Right kidney (tissue), 1 donor: ENCODE data around the gene NKAIN2.
"Not testable (repeated sequence)": the region's sequence is repeated elsewhere in the genome, so short reads cannot be mapped to it uniquely, and the experiment has no call there.

Experiments
- DNase-seq: peaks from one replicate; pipeline ENCODE4 v3.0.0-alpha.2; 2016

Gene NKAIN2

DNA sequence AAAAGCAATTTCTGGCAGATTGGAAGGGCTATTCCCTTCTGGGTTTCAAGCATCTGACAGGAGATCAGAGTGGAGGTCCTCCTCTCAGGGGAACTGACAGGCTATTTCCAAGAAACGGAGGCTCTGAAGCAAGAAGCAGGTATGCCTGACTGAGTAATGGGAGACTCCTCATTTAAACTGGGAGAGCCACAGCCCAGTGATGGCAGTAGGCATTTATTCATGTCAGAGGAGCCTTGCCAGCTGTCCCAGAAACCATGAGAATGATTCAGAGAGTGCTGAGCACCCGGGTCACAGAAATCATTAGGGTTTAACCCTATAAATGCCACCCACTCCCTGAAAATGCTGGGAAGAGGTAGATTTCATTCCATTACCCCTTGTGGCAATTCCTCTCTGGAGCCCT is 911.1 kb downstream of the NKAIN2 start:
- no peak for DNase-seq

DNA sequence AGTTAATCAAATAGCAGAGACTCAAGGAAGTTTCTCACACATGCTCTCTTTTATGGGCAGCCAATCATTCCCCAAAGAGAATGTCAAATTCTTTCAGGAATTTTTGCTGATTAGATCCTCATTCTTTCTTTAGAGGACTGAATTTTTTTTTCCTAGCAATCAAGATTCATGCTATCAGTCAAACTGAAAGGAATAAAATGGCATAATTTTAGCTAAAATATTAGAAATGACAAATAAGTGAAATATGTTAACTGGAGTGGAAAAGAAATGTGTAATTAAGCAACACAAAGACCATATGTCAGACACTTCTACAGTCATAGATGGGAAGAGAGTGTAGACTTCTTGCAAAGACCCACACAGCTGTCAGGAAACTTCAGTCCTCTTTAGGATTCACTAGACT is 916.2 kb downstream of the NKAIN2 start:
- DNase-seq: no peak

DNA sequence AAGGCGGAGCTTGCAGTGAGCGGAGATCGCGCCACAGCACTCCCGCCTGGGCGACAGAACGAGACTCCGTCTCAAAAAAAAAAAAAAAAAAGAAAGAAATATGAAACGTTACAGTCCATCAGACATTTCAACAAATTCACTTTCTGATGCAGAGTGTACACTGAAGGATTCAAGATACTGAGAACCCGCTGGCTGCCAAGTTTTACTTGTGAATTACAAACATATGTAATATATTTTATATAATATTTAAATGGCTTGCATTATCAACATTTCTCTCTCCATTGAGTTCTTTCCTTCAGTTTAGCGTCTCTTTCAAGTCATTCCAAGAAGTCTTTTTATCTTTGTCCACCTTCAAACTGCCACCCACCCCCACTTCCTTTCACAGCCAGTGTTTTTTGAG is 917.7 kb downstream of the NKAIN2 start:
- DNase-seq: no peak

DNA sequence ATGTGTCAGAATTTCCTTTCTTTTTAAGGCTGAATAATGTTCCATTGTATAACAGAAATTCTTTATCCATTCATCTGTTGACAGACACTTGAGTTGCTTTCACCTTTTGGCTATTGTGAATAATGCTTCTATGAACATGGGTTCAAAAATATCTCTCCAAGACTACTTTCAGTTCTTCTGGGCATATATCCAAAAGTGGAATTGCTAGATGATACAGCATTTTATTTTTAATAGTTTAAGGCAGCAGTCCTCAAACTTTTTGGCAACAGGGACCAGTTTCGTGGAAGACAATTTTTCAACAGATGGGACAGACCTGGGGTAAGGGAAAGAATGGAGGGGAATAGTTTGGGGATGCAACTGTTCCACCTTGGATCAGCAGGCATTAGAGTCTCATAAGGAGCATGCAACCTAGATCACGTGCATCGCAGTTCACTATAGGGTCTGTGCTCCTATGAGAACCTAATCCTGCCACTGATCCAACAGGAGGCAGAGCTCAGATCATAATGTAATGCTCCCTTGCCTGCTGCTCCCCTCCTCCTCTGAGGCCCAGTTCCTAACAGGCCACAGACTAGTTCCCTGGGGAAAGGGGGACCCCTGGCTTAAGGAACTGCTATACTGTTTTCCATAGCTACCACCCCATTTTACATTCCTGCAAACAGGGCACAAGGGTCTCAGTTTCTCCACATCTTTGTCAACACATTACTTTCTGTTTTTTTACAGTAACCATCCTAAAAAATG is 918.6 kb downstream of the NKAIN2 start:
- DNase-seq: no peak

DNA sequence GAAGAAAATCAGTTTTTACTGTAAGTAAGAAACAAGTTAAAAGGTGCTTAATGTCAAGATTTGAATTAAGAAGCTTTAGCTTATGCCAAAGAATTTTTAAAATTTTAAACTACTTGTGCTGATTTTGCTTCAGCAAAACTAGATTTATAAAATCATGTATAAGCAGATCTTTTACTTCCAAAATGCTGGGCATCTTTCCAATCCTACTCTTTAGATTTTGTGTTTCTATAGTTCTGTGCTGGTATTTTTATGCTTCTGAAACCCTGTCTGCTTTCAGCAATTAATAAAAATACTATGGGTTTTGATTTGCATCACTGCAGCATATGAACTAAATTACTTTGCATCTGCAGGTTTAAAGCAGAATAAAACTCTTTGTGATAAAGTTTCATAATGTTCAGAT is 920.0 kb downstream of the NKAIN2 start:
- DNase-seq: no peak

DNA sequence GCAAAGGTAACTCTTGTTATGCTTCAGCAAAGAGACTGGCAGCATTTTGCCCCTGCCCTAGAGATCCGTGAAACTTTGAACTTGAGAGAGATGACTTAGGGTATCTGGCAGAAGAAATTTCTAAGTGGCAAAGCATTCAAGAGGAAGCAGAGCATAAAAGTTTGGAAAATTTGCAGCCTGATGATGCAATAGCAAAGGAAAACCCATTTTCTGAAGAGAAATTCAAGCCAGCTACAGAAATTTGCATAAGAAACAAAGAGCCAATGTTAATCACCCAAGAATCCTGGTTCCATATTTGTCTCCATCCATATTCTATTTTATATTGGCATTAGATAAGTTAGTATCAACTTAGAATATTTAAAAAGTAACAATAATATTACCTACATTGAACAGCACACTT is 934.1 kb downstream of the NKAIN2 start:
- DNase-seq: not testable (repeated sequence)

DNA sequence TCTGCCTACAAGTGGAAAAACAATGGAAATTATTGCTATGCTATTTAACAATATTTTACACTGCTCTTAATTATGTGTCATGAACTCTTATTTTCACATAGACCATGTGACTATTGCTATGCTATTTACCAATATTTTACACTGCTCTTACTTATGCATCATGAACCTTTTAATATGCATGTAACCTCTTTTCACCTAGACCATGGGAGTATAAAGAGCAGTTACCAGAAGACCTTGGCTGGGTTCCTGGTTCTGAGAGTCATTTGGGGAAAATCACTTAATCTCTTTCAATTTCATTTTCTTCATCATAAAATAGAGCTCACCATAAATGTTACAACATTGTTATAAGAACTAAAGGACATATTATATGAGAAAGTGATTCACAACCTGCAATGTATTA is 934.8 kb downstream of the NKAIN2 start:
- no peak for DNase-seq

DNA sequence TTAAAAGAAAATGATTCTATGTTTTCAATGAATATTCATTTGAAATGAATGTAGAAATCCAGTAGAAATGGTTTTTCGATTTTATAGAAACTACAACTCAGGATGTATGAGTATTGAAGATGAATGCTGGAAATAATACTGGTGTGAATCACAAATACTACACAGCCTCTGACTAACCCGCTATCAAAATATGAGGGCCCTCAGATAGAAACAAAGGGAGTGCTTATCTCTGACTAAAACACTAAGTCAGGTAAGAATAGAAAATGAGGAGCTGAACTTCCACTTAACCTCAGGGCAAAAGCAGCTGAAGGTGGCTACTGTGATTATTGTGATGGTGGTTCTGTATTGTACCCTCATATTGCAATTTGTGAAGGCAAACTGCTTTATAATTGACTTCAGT is 937.7 kb downstream of the NKAIN2 start:
- DNase-seq: no peak

DNA sequence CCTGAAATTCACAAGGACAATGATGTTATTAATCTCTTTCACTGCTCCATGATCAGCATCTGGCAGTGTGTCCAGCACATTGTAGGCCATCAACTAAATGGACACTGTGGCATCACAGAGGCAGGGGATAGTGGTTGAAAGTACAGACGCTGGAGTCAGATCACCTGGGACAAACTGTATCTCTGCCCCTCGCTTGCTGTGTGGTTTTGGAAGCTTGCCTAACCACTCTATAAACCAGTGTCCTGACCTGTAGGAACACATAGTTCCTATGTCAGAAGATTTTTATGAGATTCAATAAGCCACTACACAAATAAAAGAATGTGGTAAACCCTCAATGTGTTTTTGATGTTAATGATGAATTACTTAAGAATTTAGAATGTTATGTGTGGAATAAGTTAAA is 939.3 kb downstream of the NKAIN2 start:
- no peak for DNase-seq

DNA sequence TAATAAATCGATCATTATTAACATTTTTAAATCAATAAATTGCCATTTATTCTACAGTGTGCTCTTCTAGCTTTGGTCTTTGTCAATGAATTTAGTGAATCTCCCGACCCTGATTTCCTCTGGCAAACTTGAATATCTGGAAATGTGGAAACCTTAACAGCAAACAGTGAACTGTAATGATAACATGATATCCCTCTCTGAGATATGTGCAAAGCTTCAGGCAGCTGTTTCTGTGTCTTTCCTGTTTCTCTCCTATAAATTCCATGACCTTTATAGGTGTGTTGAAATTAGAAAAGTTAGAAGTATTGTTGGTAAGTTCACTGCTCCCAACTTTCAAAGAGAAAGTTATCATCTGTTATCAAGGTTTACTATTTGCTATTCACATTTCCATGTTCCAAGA is 939.8 kb downstream of the NKAIN2 start:
- no peak for DNase-seq

DNA sequence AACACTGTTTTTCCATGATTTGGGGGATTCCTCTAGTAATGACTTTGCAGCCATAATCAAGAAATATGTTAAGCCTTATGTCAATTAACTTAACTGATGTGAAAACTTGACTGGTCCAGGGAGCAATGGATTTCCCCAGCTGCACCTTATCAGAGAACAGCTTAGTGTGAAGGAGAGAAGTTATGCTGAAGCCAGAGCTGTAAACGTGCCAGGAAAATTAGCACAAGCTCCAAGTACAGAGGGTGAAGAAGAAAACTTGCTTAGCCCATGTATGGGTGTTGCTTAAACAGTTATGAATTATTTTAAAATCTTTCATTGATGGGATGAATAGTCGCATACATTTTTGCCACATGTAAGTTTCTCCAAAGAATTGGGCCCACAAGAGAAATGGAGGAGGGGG is 943.7 kb downstream of the NKAIN2 start:
- DNase-seq: no peak

DNA sequence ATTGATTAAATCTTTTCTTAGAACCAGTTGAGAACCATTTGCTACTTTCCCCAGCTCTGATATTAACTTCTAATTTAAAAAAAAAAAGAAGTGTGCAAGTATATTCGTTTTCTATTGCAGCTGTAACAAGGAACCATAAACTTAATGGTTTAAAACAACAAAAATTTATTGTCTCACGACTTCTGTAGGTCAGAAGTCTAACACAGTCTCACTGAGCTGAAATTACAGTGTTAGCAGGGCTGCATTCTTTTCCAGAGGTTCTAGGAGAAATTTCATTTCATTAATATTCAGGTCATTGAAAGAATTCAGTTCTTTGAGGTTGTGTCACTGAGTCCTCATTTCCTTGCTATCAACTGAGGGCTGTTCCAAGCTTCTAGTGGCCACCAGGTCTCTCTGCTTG is 945.1 kb downstream of the NKAIN2 start:
- DNase-seq: no peak

DNA sequence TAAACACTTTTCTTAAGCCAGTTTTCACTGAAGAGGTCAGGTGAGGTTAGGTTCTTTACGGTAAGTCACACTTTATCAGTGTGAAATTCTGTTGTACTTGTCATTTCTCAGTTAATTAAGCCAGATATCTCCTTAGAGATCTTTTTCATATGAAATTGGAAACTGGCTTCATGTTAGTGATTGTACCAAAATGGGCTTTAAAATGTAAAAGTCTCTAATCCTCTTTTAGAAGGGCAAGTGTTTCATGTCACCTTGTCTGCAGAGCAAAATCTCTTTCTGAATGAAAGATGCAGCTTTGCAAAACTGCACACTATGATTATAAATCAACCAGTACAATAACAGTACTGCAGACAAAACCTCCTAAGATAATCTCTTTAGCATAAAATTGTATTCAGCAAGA is 949.3 kb downstream of the NKAIN2 start:
- no peak for DNase-seq

DNA sequence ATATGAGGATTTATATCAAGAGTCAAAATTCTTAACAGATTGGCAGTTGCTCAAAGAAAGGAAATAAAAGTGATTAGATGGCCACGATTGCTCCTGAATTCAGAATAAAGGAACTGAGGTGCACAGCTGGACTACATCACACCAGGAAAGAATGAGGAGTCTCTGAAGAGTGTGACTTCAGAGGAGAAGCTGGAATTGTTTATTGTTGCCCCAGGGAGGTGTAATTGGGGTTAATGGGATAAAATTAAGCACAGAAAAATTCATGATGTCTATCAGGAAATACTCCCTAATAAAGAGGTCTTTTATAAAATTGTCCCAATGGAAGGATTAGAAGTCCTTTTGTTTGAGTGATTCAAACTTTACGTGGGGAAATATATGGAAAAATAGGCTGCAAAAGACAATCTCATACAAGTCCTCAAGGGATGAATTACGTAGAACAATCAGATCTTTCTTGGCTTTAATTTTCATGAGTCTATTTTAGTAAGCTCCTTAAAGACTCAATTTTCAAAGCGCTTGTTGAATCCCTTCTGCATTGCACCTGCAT is 950.0 kb downstream of the NKAIN2 start:
- no peak for DNase-seq

DNA sequence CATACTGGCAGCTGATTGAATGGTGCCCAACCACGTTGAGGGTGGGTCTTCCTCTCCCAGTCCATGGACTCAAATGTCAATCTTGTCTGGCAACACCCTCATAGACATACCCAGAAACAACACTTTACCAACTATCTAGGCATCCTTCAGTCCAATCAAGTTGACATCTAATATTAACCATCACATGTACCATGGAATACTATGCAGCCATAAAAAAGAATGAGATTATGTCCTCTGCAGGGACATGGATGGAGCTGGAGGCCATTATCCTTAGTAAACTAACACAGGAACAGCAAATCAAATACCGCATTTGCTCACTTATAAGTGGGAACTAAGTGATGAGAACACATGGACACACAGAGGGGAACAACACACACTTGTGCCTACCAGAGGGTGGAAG is 951.7 kb downstream of the NKAIN2 start:
- DNase-seq: no peak

DNA sequence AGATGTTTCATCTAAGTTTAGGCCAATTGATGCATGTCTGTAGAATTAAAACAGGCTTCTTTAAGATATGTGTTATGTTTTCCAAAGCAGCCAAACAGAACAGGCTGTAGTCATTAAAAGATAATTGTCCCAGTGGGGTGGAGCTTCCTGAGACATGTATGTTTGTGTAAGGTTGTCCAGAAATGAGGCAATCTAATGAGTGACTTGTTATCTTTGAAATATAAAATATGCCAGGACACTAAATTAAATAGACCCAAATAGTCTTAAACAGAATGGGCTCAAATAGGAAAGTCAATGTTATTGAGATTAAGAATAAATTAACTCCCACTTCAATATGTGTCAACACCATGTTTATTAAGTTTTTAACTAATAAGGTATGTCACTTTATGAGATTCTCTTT is 953.9 kb downstream of the NKAIN2 start:
- DNase-seq: no peak

DNA sequence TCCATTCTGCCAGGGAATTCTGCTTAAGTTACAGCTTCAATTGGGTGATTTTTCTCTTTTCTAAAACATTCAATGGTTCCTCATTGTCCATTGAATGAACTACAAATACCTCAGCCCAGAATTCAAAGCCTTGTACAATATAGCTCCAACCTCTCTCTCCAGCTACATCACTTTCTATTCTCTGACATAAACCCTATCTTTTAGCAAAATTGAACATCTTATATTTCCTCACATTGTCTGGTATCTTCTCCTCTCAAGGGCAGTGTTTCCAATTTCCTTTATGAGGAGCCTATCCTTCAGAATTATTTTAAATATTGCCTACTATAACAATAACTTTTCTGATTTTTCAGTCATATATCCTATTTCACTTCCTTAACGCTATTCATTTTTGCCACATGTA is 955.0 kb downstream of the NKAIN2 start:
- no peak for DNase-seq

DNA sequence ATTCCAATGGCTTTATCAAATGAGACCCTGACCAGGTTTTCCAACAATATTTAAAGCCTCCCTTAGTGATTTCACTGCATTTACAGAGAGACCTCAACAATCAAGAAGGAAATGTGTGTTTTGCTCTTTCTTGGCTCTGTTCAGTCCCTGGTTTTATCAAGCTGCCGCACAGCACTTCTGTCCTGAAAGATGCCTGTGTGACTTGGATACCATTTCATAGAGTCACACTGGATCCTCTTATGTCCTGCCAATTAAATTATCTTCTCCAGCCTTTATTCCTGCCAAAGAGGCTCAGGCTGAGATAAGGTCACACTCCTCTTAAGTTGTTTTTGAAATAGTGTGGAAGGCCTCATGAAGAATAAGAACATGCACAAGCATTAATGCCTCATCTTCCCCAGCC is 961.6 kb downstream of the NKAIN2 start:
- no peak for DNase-seq

DNA sequence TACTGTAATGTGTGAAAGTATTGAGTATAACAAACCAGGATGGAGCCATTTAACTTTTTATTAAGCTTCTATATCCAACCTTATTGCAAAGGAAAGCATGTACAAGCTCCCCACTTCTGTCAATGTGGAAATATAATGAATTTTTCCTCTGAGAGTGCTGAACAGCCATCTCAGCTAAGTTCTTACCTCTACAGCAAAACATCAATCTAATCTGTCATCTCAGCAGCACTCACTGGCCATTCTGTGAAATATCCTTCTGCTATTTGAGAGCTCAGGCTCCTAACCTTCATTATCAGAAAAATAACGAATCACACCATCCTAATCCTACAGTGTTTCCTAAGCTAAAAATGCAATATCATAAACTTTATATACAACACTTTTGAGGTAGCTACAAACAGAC is 964.6 kb downstream of the NKAIN2 start:
- no peak for DNase-seq

DNA sequence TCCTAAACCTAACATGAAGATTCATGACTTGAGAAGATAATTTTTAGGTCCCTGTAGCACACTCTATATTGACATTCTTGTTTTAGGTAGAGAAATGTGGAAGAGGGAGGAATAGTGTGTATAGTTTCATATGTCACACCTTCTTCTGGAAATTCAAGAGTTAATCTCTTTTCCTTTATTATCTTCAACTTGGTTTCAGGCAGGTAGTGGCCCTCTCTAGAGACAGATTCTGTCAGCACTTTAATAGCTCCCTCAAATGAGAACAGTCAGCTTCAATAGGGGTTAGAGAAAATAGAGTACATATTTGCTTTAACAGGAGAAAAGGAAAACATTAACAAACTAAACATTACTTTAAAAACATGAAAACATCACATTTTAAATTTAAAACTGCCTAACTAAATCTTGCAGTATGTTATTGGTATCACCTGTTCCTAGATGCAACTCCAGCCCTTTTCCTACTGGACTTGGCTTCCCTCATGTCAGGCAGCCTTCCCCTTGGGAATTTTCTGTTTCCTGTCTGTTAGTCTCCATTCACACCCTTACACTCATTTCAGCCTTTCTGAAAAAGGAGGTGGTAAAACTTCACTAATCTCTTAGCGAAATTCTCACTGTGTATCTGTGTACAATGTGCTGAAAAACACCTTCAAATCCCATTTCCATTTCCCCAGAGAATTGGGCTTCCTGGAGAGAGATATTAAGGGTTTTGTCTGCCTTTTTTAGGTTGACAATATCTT is 966.3 kb downstream of the NKAIN2 start:
- DNase-seq: no peak

DNA sequence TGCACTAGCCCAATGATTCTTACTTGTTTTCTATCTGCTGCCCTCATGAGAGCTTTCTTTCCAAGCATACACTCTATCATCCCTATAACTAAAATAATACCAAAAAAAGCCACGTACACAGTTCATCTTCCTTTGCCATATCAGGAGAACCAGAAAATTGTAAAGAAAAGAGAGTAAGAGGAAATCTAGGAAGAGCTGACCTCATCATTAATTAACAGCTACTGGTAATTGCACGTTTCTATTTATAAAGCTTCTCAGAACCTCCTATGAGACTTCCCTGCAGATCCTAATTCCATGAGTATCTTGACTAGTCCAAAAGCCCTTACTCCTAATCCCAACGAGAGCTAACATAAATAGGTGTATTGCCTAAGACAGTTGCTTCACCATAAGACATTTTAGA is 967.1 kb downstream of the NKAIN2 start:
- DNase-seq: no peak

DNA sequence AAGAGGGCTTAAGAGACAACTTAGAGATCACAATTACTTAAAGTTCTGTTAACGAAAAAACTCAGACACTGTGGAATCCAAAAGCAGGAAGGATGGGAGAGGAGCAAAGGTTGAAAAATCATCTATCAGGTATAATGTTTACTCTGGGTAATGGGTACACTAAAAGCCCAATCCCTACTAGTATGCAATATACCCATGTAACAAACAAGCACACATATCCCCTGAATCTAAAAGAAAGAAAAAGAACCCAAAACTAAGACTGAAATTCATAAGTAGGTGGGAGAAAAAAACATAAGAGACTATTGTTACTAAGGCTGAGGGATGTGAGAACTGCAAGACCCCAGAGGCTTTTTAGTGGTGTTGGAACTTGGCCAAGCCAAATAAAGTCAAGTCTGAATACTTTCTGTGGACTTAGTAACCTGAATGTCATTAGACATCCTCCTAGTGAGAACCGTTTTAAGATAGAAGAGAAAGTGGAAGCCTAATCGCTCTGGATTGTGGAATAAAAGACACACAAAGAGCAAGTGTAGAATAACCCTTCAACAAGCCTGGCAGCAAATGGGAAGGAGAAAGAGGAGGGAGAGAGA is 969.2 kb downstream of the NKAIN2 start:
- no peak for DNase-seq

DNA sequence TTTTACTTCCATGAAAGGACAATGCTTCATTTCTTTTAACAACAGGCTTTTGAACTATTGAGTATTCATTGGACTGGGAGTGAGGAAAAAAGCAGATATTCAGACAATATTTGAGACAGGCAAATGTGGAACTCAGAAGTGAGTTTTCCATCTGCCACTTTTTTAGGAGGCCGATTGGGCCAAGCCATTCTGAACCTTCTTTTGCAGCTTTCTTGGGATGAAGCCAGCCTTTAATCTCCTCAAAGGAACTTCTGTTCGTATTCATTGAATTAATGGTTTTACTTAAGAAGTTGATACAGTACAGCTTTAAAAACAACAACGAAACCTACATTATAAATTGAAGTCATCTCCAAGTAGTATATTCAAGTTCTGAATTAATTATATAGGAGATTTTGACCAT is 971.5 kb downstream of the NKAIN2 start:
- DNase-seq: no peak

DNA sequence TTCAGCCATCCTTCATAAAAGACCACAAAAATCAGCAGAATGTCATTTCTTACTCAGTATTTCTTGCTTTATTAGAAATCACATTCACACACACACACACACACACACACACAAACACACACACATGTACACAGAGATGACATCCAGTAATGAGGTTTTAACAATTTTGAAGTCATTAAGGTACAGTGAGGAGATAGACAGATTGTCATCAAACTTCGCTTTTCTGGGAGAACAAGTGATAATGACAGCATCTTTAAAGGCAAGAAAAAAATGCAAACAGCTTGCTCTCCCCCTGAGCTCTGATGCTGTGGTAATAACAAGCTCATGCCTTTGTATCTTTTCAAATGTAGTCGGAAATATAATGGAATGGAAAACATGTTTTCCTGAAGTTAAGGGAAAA is 974.2 kb downstream of the NKAIN2 start:
- no peak for DNase-seq
